Measurements from ENCODE around the gene BACH2. TPM values are rescaled to one million over a fixed set of nuclear protein-coding genes. Genes with fewer than 3 reads are reported as not detected.

Gene BACH2
- total RNA-seq, 1 donor from 2014 or later, result 2.1 TPM

GRCh38 chr6:90000864-90001731 lies 295.5 kb downstream of the BACH2 start:
- Histone ChIP-seq H3K27me3 (ENCODE audit: control insufficient read depth, insufficient read depth, low read length) (no peaks in the 10 kb centered on the region), H3K36me3 (ENCODE audit: control insufficient read depth, insufficient read depth, low read length) (no peaks in the 10 kb centered on the region), H3K4me3 (ENCODE audit: low read depth, low read length) (no peak overlapping the region)
- TF ChIP-seq CTCF (IDR thresholded peaks at IDR 0.05; ENCODE audit: insufficient read depth, low read length, severe bottlenecking), result no peak
- FAIRE-seq, result peak; percentile 94
- peak; percentile 84 for DNase-seq (ENCODE audit: low read depth)

DNA sequence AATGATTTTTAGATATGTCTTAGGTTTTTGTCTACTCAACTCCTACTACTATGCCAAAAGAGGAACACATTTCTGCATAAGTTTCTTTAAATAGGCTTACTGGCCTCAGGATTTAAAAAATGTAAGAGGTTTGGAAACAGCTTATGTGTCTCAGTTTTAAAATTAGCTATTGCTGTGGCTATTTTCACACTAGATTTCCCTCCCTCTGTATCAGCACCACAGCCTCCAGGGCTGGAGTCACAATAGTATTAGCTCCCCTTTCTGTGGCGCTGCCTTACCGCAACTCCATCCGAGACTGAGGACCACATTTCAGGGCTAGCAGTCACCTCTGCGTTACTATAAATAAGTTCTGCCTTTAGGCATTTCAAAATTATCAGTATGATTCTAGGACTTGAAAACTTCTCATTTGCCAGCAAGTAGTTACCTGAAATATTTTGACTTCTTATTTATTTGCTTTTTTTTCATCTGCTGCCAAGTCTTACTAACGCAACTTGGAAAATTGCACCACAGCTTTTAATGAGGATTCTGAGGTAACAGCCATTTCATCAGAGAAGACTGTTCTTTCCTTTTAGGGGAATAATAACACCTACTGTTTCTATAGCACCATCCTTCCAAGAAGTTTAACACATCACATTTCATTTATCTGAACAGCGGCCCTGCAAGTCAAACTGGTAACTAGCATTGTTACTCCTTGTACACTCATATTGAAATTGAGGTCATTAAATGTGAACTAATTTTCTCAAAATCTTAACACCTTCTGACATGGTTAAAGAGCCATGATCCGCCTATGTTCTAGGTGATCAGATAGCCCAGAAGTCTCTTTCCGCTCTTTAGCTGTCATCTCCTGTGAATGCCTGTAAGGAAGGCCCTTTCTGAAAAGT lies 296.5 kb downstream of the BACH2 start:
- Histone ChIP-seq H3K4me3 (ENCODE audit: low read depth, low read length) (no peak overlapping the region), H3K36me3 (ENCODE audit: control insufficient read depth, insufficient read depth, low read length) (no peaks in the 10 kb centered on the region), H3K27me3 (ENCODE audit: control insufficient read depth, insufficient read depth, low read length) (no peaks in the 10 kb centered on the region)
- FAIRE-seq (no peak), DNase-seq (ENCODE audit: low read depth) (peak; percentile 62)
- TF ChIP-seq CTCF (IDR thresholded peaks at IDR 0.05; ENCODE audit: insufficient read depth, low read length, severe bottlenecking), result no peak

DNA sequence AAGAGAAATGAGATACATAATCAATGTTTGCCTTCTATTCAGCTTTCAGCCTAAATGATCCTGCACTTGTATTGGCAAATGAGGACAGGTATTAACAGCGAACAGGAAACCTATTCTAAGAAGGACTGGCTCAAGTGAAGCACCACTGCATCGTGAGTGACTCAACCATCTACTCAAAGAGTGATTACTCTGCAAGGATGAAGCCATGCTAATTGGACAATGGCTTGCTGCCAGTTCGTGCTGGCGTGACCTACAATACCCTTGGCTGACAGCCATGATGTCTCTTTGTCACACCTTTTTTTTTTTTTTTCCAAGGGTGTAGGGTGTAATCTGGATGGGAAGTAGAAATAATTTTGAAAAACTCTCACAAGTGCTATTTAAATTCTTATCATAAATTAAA lies 297.5 kb downstream of the BACH2 start:
- peak; percentile 97 for DNase-seq (ENCODE audit: low read depth)
- no peak overlapping the region for H3K4me3 ChIP-seq (ENCODE audit: low read depth, low read length)
- H3K36me3 ChIP-seq (ENCODE audit: control insufficient read depth, insufficient read depth, low read length), result no peaks in the 10 kb centered on the region
- peak; percentile 36 for FAIRE-seq
- H3K27me3 ChIP-seq (ENCODE audit: control insufficient read depth, insufficient read depth, low read length), result no peaks in the 10 kb centered on the region
- TF ChIP-seq CTCF (IDR thresholded peaks at IDR 0.05; ENCODE audit: insufficient read depth, low read length, severe bottlenecking), result no peak

DNA sequence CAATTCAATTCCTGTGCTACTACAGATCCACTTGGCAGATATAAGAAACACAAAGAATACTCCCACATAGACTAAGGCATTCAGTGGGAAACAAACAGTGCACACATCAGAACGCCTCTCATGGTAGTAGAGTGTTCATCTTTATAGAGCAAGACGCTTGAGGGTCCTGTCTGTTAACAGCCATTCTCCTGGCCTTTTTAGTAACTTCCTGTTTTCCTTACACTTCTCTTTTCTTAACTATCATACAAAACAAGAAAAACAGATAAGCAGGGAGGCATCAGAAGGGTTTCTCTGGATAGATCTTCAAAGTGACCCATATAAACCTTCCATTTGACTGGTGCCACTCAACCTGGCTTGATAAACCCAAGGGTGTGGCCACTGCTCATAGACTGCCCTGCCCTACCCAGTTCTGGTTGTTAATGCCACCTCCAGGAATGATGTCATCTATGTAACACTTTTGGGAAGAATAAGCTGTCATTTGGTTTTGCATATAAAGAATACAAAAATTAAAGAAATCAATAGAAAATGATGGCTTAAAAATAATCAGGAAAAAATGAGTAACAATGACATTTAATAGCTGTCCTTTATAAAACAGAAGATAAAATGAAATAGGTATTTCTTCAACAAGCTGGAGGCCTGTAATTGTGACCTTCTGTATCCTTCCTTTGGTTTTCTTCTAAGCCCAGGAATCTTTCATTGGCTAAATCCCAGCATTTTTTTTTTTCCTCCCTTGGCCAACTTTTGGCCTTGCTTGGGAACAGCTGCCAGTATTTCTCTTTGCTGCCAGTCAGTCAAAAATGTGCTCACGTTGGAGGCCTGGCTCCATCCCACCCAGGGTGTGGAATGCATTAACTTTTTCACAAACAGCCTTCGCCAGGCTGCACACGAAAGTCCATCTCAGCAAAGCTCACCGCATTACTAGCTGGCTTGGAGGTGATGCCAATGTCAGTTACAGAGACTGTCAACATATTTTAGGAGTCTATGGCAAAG lies 298.9 kb downstream of the BACH2 start:
- Histone ChIP-seq H3K27me3 (ENCODE audit: control insufficient read depth, insufficient read depth, low read length) (no peaks in the 10 kb centered on the region), H3K4me3 (ENCODE audit: low read depth, low read length) (no peak overlapping the region), H3K36me3 (ENCODE audit: control insufficient read depth, insufficient read depth, low read length) (no peaks in the 10 kb centered on the region)
- no peak for TF ChIP-seq CTCF (IDR thresholded peaks at IDR 0.05; ENCODE audit: insufficient read depth, low read length, severe bottlenecking)
- DNase-seq (ENCODE audit: low read depth), result no peak
- FAIRE-seq, result no peak

GRCh38 chr6:89993411-89993810 lies 303.2 kb downstream of the BACH2 start:
- no peak overlapping the region for H3K4me3 ChIP-seq (ENCODE audit: low read depth, low read length)
- no peaks in the 10 kb centered on the region for H3K27me3 ChIP-seq (ENCODE audit: control insufficient read depth, insufficient read depth, low read length)
- FAIRE-seq, result no peak
- DNase-seq (ENCODE audit: low read depth), result no peak
- no peaks in the 10 kb centered on the region for H3K36me3 ChIP-seq (ENCODE audit: control insufficient read depth, insufficient read depth, low read length)
- TF ChIP-seq CTCF (IDR thresholded peaks at IDR 0.05; ENCODE audit: insufficient read depth, low read length, severe bottlenecking), result no peak

All from bronchial epithelial cell (primary cell).